Measurements from ENCODE around the gene TGIF1.

GRCh38 chr18:3454365-3455089 lies 4.6 kb downstream of the TGIF1 start:
- TF ChIP-seq CTCF (conservative IDR thresholded peaks at IDR 0.05; ENCODE audit: low read depth, low read length) (peak; percentile 60), POLR2A (IDR thresholded peaks at IDR 0.05; ENCODE audit: low read depth, low read length) (no peak), FOS (IDR thresholded peaks at IDR 0.05; ENCODE audit: low read depth, low read length) (no peak), MXI1 (IDR thresholded peaks at IDR 0.05; ENCODE audit: borderline replicate concordance, low read depth, low read length) (no peak), CEBPB (IDR thresholded peaks at IDR 0.05; ENCODE audit: low read depth, low read length) (no peak), RAD21 (IDR thresholded peaks at IDR 0.05; ENCODE audit: low read length) (peak; percentile 40; the same call in 1 of the 2 replicates), RFX5 (IDR thresholded peaks at IDR 0.05; ENCODE audit: low read depth, low read length) (no peak), MAZ (IDR thresholded peaks at IDR 0.05; ENCODE audit: borderline replicate concordance, low read depth, low read length) (no peak), MAFK (IDR thresholded peaks at IDR 0.05; ENCODE audit: low read depth, low read length) (no peak), RCOR1 (IDR thresholded peaks at IDR 0.05; ENCODE audit: insufficient replicate concordance, low read length) (no peak), SMC3 (IDR thresholded peaks at IDR 0.05; ENCODE audit: low read depth, low read length) (peak; percentile 33)

Measured in IMR-90 (cell line).